Mesenchymal stem cell (in vitro differentiated cells and primary cell): Measurements from ENCODE around the gene COL4A1.
A peak's percentile ranks its signal among the peaks of the same experiment; 100 is the strongest.

Source experiments
- DNase-seq: peaks from one replicate; pipeline ENCODE4 v3.0.0-alpha.2; 2013
- H2AFZ ChIP-seq: one replicate; pipeline ENCODE4 v1.6.1; 2013; ENCODE audit warnings: low read depth, mild to moderate bottlenecking, control low read depth, inconsistent platforms, low read length, moderate library complexity
- H2AK5ac ChIP-seq: 2 replicates; pipeline ENCODE4 v1.6.1; 2013; ENCODE audit warnings: low read length, moderate library complexity, mild to moderate bottlenecking, inconsistent platforms; ENCODE audit not compliant: severe bottlenecking
- H2BK120ac ChIP-seq: one replicate; pipeline ENCODE4 v1.6.1; 2013; ENCODE audit warnings: low read depth, mild to moderate bottlenecking, inconsistent platforms, low read length, moderate library complexity
- H2BK12ac ChIP-seq, 2 experiments: one replicate each; pipeline ENCODE4 v1.6.1; 2013; ENCODE audit warnings: inconsistent platforms in 2 of 2, low read length in 2 of 2, mild to moderate bottlenecking in 2 of 2, moderate library complexity in 2 of 2, control low read depth in 1 of 2
- H2BK15ac ChIP-seq: one replicate; pipeline ENCODE4 v1.6.1; 2013; ENCODE audit warnings: mild to moderate bottlenecking, low read depth, inconsistent platforms; ENCODE audit not compliant: poor library complexity, severe bottlenecking
- H2BK5ac ChIP-seq: 2 replicates; pipeline ENCODE4 v1.6.1; 2013; ENCODE audit warnings: low read depth, mild to moderate bottlenecking, low read length, control low read depth, inconsistent platforms; ENCODE audit not compliant: poor library complexity, severe bottlenecking
- H3K14ac ChIP-seq, 2 experiments: one replicate each; pipeline ENCODE4 v1.6.1; 2013; ENCODE audit warnings: inconsistent platforms in 2 of 2, low read length in 2 of 2, control low read depth in 1 of 2, mild to moderate bottlenecking in 1 of 2, moderate library complexity in 1 of 2
- H3K18ac ChIP-seq, 2 experiments: one replicate each; pipeline ENCODE4 v1.6.1; 2013; ENCODE audit warnings: inconsistent platforms in 2 of 2, low read length in 2 of 2, control low read depth in 1 of 2, low read depth in 1 of 2, mild to moderate bottlenecking in 1 of 2
- H3K23ac ChIP-seq, 2 experiments: one replicate each; pipeline ENCODE4 v1.6.1; 2013; ENCODE audit warnings: inconsistent platforms in 2 of 2, low read length in 2 of 2, mild to moderate bottlenecking in 2 of 2, moderate library complexity in 2 of 2, control low read depth in 1 of 2
- H3K27ac ChIP-seq: 2 replicates; pipeline ENCODE4 v1.5.1; 2013; ENCODE audit warnings: mild to moderate bottlenecking, moderate library complexity, low read length, control low read depth, inconsistent platforms; ENCODE audit not compliant: poor library complexity, severe bottlenecking
- H3K27me3 ChIP-seq, 2 experiments: 2 replicates each; pipeline versions ENCODE4 v1.6.1 to v1.7.0; 2013; ENCODE audit warnings: low read length in 2 of 2, mild to moderate bottlenecking in 2 of 2, moderate library complexity in 2 of 2, control low read depth in 1 of 2, inconsistent platforms in 1 of 2; ENCODE audit not compliant: control insufficient read depth in 1 of 2, insufficient read depth in 1 of 2
- H3K36me3 ChIP-seq, 2 experiments: 2 replicates each; pipeline versions ENCODE4 v1.6.1 to v1.7.0; 2013; ENCODE audit warnings: low read length in 2 of 2, control low read depth in 1 of 2, inconsistent platforms in 1 of 2, low read depth in 1 of 2, mild to moderate bottlenecking in 1 of 2; ENCODE audit not compliant: insufficient read depth in 2 of 2, control insufficient read depth in 1 of 2
- H3K4ac ChIP-seq, 2 experiments: one replicate each; pipeline ENCODE4 v1.6.1; 2013; ENCODE audit warnings: inconsistent platforms in 2 of 2, low read length in 2 of 2, mild to moderate bottlenecking in 2 of 2, moderate library complexity in 2 of 2, control low read depth in 1 of 2, low read depth in 1 of 2
- H3K4me1 ChIP-seq: 2 replicates; pipeline ENCODE4 v1.6.1; 2013; ENCODE audit warnings: low read depth, low read length, control low read depth; ENCODE audit not compliant: control insufficient read depth, insufficient read depth
- H3K4me2 ChIP-seq: 2 replicates; pipeline ENCODE4 v1.6.1; 2013; ENCODE audit warnings: low read length, mild to moderate bottlenecking, inconsistent platforms; ENCODE audit not compliant: poor library complexity, severe bottlenecking
- H3K4me3 ChIP-seq, 2 experiments: 2 replicates each; pipeline versions ENCODE4 v1.5.1 to v1.7.0; 2013; ENCODE audit warnings: low read length in 2 of 2, mild to moderate bottlenecking in 2 of 2, control low read depth in 1 of 2, low read depth in 1 of 2; ENCODE audit not compliant: insufficient read depth in 1 of 2
- H3K79me1 ChIP-seq: replicated peaks from 2 replicates; pipeline ENCODE4 v1.6.1; 2013; ENCODE audit warnings: mild to moderate bottlenecking, control low read depth, low read length, inconsistent platforms; ENCODE audit not compliant: poor library complexity, severe bottlenecking
- H3K9ac ChIP-seq: 2 replicates; pipeline ENCODE4 v1.7.0; 2013; ENCODE audit warnings: mild to moderate bottlenecking, low read length, moderate library complexity
- H3K9me3 ChIP-seq: 2 replicates; pipeline ENCODE4 v1.7.0; 2013; ENCODE audit warnings: mild to moderate bottlenecking, low read length; ENCODE audit not compliant: control insufficient read depth
- H4K8ac ChIP-seq: one replicate; pipeline ENCODE4 v1.6.1; 2013; ENCODE audit warnings: inconsistent platforms, mild to moderate bottlenecking, low read length, moderate library complexity
- H4K91ac ChIP-seq: one replicate; pipeline ENCODE4 v1.6.1; 2013; ENCODE audit warnings: mild to moderate bottlenecking, low read length, inconsistent platforms
- WGBS: methylation state at CpG from one replicate; pipeline ENCODE4 v1.1.7; 2013; ENCODE audit warnings: mixed read lengths; 5-methylcytosine and 5-hydroxymethylcytosine counted together

COL4A1 gene

GRCh38 chr13:110338441-110339101 is 31.6 kb upstream of the COL4A1 start:
- Histone ChIP-seq H3K79me1 (peaks cover 5% of the 10 kb centered on the region), H3K4me2 (peak overlapping the region; percentile 24), H3K27me3 (no peaks in the 10 kb centered on the region), H4K91ac (no peak overlapping the region), H2AK5ac (peak overlapping the region; percentile 84), H3K36me3 (peaks cover 0 to 32% of the 10 kb centered on the region in 2 experiments), H4K8ac (peak overlapping the region; percentile 78), H3K9me3 (no peaks in the 10 kb centered on the region), H2BK120ac (peak overlapping the region; percentile 76), H2BK5ac (peak overlapping the region; percentile 15), H2BK12ac (peak overlapping the region in 1 of 2 experiments; percentile 3), H3K4me3 (peak overlapping the region in 1 of 2 experiments; percentile 45), H3K14ac (no peak overlapping the region), H3K4ac (peak overlapping the region; percentile 28 to 71), H3K9ac (peak overlapping the region; percentile 68), H2BK15ac (peak overlapping the region; percentile 44), H3K4me1 (peaks cover 47% of the 10 kb centered on the region), H3K18ac (peak overlapping the region; percentile 37 to 92), H2AFZ (no peak overlapping the region), H3K27ac (peak overlapping the region; percentile 92), H3K23ac (no peak overlapping the region)
- 13% methylated on average over 12 of the region's 13 CpGs for WGBS
- DNase-seq, result peak; percentile 91

- Histone ChIP-seq H3K4me3 (no peak overlapping the region), H4K91ac (peak overlapping the region; percentile 62), H2BK12ac (peak overlapping the region in 1 of 2 experiments; percentile 61), H3K27ac (peak overlapping the region; percentile 24), H2BK5ac (no peak overlapping the region), H3K4ac (no peak overlapping the region), H3K27me3 (no peaks in the 10 kb centered on the region), H3K9ac (no peak overlapping the region), H4K8ac (peak overlapping the region; percentile 56), H3K18ac (peak overlapping the region; percentile 4 to 44), H2BK120ac (no peak overlapping the region), H3K36me3 (peaks cover 0 to 32% of the 10 kb centered on the region in 2 experiments), H2AFZ (no peak overlapping the region), H3K9me3 (no peaks in the 10 kb centered on the region), H3K4me1 (peaks cover 43% of the 10 kb centered on the region), H3K23ac (no peak overlapping the region), H3K4me2 (no peak overlapping the region), H2BK15ac (no peak overlapping the region), H2AK5ac (peak overlapping the region; percentile 9), H3K79me1 (peaks cover 4% of the 10 kb centered on the region), H3K14ac (peak overlapping the region in 1 of 2 experiments; percentile 75)
- no peak for DNase-seq
- WGBS, result 95% methylated on average over 7 of the region's 7 CpGs
Observed at GRCh38 chr13:110337247-110337646, 30.3 kb upstream of the COL4A1 start.

- no peak overlapping the region for H3K4ac ChIP-seq
- H3K79me1 ChIP-seq, result peaks cover 4% of the 10 kb centered on the region
- no peak overlapping the region for H2BK15ac ChIP-seq
- H3K4me3 ChIP-seq, result no peak overlapping the region
- H2BK12ac ChIP-seq, result no peak overlapping the region
- no peaks in the 10 kb centered on the region for H3K9me3 ChIP-seq
- H4K91ac ChIP-seq, result no peak overlapping the region
- 40% methylated on average over 5 of the region's 5 CpGs for WGBS
- peak overlapping the region; percentile 38 for H3K27ac ChIP-seq
- H3K23ac ChIP-seq, result no peak overlapping the region
- no peak overlapping the region for H3K14ac ChIP-seq
- H2AK5ac ChIP-seq, result peak overlapping the region; percentile 11
- H3K36me3 ChIP-seq, result peaks cover 0 to 32% of the 10 kb centered on the region in 2 experiments
- no peaks in the 10 kb centered on the region for H3K27me3 ChIP-seq
- H3K4me2 ChIP-seq, result no peak overlapping the region
- H3K9ac ChIP-seq, result no peak overlapping the region
- DNase-seq, result peak; percentile 81
- peaks cover 42% of the 10 kb centered on the region for H3K4me1 ChIP-seq
- H2BK5ac ChIP-seq, result no peak overlapping the region
- H2BK120ac ChIP-seq, result no peak overlapping the region
- H2AFZ ChIP-seq, result no peak overlapping the region
- no peak overlapping the region for H4K8ac ChIP-seq
- peak overlapping the region; percentile 4 to 78 for H3K18ac ChIP-seq
Observed at GRCh38 chr13:110336681-110337080, 29.7 kb upstream of the COL4A1 start.

GRCh38 chr13:110336108-110336507 is 29.2 kb upstream of the COL4A1 start:
- Histone ChIP-seq H3K9ac (no peak overlapping the region), H3K23ac (no peak overlapping the region)

More at GRCh38 chr13:110336108-110336507, 29.2 kb upstream of the COL4A1 start:
- H2AFZ ChIP-seq, result no peak overlapping the region
- H3K36me3 ChIP-seq, result peaks cover 0 to 32% of the 10 kb centered on the region in 2 experiments
- H3K4me3 ChIP-seq, result no peak overlapping the region
- no peak overlapping the region for H2AK5ac ChIP-seq
- no peak overlapping the region for H3K4me2 ChIP-seq
- no peak overlapping the region for H3K27ac ChIP-seq
- no peak overlapping the region for H2BK15ac ChIP-seq
- H3K79me1 ChIP-seq, result peaks cover 4% of the 10 kb centered on the region
- no peak overlapping the region for H2BK5ac ChIP-seq
- no peaks in the 10 kb centered on the region for H3K27me3 ChIP-seq
- WGBS, result 98% methylated on average over 8 of the region's 9 CpGs
- H2BK120ac ChIP-seq, result no peak overlapping the region
- peak overlapping the region; percentile 52 for H4K91ac ChIP-seq
- H3K9me3 ChIP-seq, result no peaks in the 10 kb centered on the region
- no peak for DNase-seq
- peak overlapping the region in 1 of 2 experiments; percentile 23 for H2BK12ac ChIP-seq
- H3K14ac ChIP-seq, result no peak overlapping the region
- no peak overlapping the region for H3K4ac ChIP-seq
- H3K18ac ChIP-seq, result peak overlapping the region; percentile 28 to 45
- H4K8ac ChIP-seq, result peak overlapping the region; percentile 78
- peaks cover 41% of the 10 kb centered on the region for H3K4me1 ChIP-seq
